OCI-LY7 (cell line): ENCODE data around the gene INTS3.
A peak's percentile ranks its signal among the peaks of the same experiment; 100 is the strongest.

Experiments
- EZH2phosphoT487 ChIP-seq: fragments of 200-600 bp; sonication (generic); IDR thresholded peaks from 2 replicates; pipeline ENCODE4 v1.6.1; 2018; ENCODE audit warnings: low read depth, borderline replicate concordance, mild to moderate bottlenecking, mixed run types, antibody characterized with exemption, low read length, moderate library complexity, mixed read lengths
- TF ChIP-seq, protein P1 (sequence below): fragments of 200-600 bp; sonication (generic); conservative IDR thresholded peaks from 2 replicates; pipeline ENCODE4 v1.5.1; 2014; ENCODE audit warnings: mild to moderate bottlenecking, antibody characterized with exemption, low read length, moderate library complexity, mixed read lengths

DNA sequence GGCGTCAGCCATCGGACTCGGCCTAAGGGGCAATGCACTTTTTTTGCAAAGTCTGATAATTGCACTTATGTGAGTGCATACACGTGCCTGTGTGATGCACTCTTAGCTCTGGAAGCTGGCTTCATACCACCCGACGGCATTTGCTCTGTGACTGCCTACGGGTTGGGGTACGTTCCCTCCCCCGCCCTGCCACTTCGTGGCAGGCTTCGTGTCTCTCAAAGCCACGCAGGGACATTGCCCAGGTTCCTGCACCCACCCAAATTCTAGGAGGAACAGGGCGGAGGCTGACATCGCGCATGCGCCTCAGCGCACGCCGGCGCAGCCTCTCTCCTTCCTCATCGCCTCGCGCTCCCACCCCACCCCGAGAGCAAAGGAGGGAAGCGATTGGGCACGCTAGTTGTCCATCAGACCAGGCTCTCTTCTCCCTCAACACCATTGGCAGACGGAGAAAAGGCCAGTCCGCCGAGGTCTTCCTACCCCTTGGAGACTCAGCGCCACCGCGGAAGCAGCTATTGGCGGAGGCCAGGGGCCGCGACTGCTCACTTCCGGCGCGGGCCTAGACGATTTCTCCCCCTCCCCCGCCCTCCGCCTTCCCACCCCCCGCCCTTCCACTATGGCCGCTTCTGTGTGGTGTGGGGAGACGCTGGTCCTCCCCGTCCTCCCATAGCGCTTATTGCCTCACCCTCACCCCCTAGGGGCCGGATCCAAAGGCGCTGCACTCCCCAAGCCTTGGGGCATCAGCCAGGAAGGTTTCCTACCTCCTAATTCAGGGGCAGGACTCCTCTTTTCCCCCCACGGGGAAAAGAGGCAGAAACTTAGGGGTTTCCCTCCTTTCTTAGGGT lies at the start of gene INTS3:
- TF ChIP-seq, protein P1, sequence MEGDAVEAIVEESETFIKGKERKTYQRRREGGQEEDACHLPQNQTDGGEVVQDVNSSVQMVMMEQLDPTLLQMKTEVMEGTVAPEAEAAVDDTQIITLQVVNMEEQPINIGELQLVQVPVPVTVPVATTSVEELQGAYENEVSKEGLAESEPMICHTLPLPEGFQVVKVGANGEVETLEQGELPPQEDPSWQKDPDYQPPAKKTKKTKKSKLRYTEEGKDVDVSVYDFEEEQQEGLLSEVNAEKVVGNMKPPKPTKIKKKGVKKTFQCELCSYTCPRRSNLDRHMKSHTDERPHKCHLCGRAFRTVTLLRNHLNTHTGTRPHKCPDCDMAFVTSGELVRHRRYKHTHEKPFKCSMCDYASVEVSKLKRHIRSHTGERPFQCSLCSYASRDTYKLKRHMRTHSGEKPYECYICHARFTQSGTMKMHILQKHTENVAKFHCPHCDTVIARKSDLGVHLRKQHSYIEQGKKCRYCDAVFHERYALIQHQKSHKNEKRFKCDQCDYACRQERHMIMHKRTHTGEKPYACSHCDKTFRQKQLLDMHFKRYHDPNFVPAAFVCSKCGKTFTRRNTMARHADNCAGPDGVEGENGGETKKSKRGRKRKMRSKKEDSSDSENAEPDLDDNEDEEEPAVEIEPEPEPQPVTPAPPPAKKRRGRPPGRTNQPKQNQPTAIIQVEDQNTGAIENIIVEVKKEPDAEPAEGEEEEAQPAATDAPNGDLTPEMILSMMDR = peak; percentile 27; the same call in 1 of the 2 replicates
- no peak for TF ChIP-seq EZH2phosphoT487
